Lower leg skin (tissue), 4 donors: ENCODE measurements around the gene TPST1. TPM values are rescaled to one million over a fixed set of nuclear protein-coding genes. Genes with fewer than 3 reads are reported as not detected.
"Not testable (repeated sequence)": the region's sequence is repeated elsewhere in the genome, so short reads cannot be mapped to it uniquely, and the experiment has no call there.

ENCODE experiments used
- DNase-seq, 2 donors: peaks; one replicate each; pipeline ENCODE4 v3.0.0-alpha.2; 2019; ENCODE audit warnings: low spot score in 2 of 2
- H3K4me3 ChIP-seq: fragments of 200-600 bp; sonication (generic); 2 replicates; pipeline ENCODE4 v1.5.1; 2017; ENCODE audit warnings: mild to moderate bottlenecking, low read depth; ENCODE audit not compliant: poor library complexity, severe bottlenecking
- POLR2A ChIP-seq, 2 donors: fragments of 450-650 bp; IDR thresholded peaks; one replicate each; pipeline ENCODE4 v1.6.1; 2016 to 2017; ENCODE audit warnings: antibody characterized with exemption in 2 of 2, mild to moderate bottlenecking in 1 of 2, moderate library complexity in 1 of 2
- WGBS, 2 donors: methylation state at CpG; one replicate each; pipeline ENCODE4 v1.1.5; 2018; 5-methylcytosine and 5-hydroxymethylcytosine counted together
- intact Hi-C: fragments of 100-400 bp; cut with DNase I; formaldehyde crosslinking; loops from one replicate; pipeline ENCODE4 v1.15.0; 2023; ENCODE audit warnings: low total_unique reads
- total RNA-seq, 4 donors: library from RNA; depleted of rRNA; stranded (reverse); fragments of >200 nt; gene quantifications; one replicate each; pipeline ENCODE4 v1.1.0, GENCODE V29; 2016
- TF ChIP-seq, protein P1 (sequence below), 3 donors: fragments of 450-650 bp; IDR thresholded peaks; one replicate each; pipeline ENCODE4 v1.5.1; 2016; ENCODE audit warnings: antibody characterized with exemption in 3 of 3, mild to moderate bottlenecking in 3 of 3, moderate library complexity in 2 of 3

TPST1 gene
- total RNA-seq, 4 donors from 2014 or later, result 10.1 to 12.8 (median 11.2) TPM

DNA sequence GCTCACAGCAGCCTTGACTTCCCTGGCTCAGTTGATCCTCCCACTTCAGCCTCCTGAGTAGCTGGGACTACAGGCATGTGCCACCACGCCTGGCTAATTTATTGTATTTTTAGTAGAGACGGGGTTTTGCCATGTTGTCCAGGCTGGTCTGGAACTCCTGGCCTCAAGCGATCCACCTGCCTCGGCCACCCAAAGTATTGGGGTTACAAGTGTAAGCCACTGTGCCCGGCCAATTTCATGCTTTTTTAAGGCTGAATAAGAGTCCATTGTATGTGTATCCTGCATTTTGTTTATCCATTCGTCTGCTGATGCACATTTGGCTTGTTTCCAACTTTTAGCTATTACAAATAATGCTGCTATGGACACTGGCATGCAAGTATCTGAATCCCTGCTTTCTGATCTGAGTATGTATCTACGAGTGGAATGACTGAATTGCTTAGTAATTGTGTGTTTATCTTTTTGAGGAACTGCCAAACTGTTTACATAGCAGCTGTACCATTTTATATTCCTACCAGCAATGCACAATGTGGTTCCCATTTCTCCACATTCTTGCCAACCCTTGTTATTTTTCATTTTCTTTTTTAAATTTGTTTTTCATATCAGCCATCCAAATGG, 37.3 kb upstream of the TPST1 start:
- 56 to 64% methylated on average over 7 of the region's 7 CpGs for WGBS, 2 donors
- intact Hi-C loops, result no loop called here
- no peak for DNase-seq
- no peak overlapping the region for H3K4me3 ChIP-seq
- TF ChIP-seq, protein P1, sequence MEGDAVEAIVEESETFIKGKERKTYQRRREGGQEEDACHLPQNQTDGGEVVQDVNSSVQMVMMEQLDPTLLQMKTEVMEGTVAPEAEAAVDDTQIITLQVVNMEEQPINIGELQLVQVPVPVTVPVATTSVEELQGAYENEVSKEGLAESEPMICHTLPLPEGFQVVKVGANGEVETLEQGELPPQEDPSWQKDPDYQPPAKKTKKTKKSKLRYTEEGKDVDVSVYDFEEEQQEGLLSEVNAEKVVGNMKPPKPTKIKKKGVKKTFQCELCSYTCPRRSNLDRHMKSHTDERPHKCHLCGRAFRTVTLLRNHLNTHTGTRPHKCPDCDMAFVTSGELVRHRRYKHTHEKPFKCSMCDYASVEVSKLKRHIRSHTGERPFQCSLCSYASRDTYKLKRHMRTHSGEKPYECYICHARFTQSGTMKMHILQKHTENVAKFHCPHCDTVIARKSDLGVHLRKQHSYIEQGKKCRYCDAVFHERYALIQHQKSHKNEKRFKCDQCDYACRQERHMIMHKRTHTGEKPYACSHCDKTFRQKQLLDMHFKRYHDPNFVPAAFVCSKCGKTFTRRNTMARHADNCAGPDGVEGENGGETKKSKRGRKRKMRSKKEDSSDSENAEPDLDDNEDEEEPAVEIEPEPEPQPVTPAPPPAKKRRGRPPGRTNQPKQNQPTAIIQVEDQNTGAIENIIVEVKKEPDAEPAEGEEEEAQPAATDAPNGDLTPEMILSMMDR (IDR thresholded peaks at IDR 0.05), result no peak
- TF ChIP-seq POLR2A (IDR thresholded peaks at IDR 0.05), result no peak

DNA sequence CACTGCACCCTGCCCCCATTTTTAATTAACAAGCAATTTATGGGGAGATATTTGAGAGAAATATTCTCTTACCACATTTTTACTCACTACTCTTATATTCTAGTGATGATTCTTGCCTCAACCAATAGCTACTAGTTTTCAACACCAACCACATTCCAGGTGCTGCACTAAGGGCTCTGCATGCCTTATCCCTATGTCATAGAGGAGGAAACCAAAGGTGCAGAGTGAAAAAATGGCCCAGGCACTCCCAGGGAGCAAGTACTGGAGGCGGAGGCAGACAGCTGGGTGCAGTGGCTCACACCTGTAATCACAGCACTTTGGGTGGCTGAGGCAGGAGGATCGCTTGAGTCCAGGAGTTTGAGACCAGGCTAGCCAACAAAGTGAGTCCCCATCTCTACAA, 35.5 kb upstream of the TPST1 start:
- 90 to 91% methylated on average over 2 of the region's 2 CpGs for WGBS, 2 donors
- TF ChIP-seq, protein P1 (IDR thresholded peaks at IDR 0.05), result no peak
- no peak for TF ChIP-seq POLR2A (IDR thresholded peaks at IDR 0.05)
- intact Hi-C loops, result no loop called here
- no peak overlapping the region for H3K4me3 ChIP-seq
- DNase-seq, result no peak

DNA sequence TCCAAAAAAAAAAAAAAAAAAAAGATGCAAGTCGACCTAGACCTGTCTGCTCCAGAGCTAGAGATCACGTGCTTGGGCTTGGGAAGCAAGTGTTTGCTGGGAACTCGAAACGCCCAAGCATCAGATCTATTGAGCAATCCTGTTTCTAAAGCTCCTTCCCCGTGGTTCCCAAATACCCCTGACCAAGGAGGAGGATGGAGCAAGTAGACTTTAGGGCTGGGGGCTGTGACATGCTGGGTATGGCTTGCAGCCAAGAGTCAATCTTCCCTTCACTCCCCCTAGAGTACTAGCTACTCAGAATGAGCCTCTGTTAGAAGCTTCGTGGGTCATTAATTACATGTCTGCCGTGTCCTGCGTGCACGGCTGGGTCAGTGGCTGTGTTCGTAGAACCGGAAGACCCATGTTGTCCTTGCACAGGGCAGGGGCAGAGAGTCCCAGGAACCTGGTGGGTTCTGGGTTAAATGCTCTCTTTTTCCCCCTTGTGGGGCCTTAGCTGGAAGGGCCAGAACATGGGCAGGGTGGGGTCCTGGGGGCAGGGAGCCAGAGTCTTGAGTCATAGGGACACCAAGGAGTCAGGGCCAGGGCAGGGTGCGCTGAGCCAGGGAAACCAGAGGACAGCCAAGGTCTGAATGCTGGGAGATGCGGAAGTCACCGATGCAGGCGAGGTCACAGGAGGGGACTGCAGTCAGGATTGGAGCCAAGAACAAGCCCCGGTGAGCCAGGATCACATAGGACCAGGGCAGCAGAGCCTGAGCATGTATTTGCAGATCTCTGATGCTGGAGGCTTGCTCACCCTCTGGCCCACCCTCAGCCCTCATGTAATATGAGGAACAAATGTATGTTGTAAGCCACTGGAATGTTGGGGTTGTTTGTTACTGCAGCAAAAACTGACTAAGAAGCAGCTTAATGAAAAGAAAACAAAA, 34.6 kb upstream of the TPST1 start:
- intact Hi-C loops, result no loop called here
- TF ChIP-seq, protein P1 (IDR thresholded peaks at IDR 0.05), result no peak
- TF ChIP-seq POLR2A (IDR thresholded peaks at IDR 0.05), result no peak
- H3K4me3 ChIP-seq, result no peak overlapping the region
- DNase-seq, result peak; percentile 68 to 95
- WGBS, 2 donors, result 50 to 57% methylated on average over 16 of the region's 16 CpGs

DNA sequence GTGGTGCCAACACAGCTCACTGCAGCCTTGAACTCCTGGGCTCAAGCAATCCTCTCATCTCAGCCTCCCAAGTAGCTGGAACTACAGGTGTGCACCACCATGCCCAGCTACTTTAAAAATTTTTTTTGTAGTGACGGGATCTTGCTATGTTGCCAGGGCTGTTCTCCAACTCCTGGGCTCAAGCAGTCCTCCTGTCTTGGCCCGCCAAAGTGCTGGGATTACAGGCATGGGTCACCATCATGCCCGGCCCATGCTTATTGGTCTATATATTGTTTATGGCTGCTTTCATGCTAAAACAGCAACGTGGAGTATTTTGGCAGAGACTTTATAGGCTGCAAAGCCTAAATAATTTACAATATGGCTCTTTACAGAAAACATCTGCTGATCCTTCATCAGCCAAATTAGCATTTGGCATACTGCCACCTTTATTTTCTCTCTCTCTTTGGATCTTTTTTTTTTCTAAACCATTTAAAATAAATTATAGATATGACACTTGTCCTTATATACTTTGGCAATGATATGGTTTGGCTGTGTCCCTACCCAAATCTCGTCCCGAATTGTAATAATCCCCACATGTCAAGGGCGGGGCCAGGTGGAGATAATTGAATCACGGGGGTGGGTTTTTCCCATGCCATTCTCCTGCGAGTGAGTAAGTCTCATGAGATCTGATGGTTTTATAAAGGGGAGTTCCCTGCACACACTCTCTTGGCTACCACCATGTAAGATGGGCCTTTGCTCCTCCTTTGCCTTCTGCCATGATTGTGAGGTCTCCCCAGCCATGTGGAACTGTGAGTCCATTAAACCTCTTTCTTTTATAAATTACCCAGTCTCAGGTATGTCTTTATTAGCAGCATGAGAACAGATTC, 32.4 kb upstream of the TPST1 start:
- WGBS, 2 donors, result 42 to 48% methylated on average over 9 of the region's 9 CpGs
- intact Hi-C loops, H3K4me3 ChIP-seq, DNase-seq: not testable (repeated sequence)

DNA sequence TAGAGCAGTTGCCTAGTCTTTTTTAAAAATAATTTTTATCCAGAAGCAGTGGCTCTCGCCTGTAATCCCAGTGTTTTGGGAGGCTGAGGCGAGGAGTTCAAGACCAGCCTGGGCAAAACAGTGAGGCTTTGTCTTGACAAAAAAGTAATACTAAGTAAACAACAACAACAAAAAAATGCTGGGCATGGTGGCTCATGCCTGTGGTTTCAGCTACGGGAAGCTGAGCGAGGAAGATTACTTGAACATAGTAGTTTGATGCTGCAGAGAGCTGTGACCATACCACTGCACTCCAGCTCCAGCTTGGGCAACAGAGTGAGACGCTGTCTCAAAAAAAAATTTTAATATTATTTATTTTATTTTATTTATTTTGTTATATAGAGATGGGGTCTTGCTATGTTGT, 31.3 kb upstream of the TPST1 start:
- intact Hi-C loops, result no loop called here
- no peak for DNase-seq
- WGBS, 2 donors, result 89 to 90% methylated on average over 5 of the region's 5 CpGs
- TF ChIP-seq, protein P1 (IDR thresholded peaks at IDR 0.05), result no peak
- no peak for TF ChIP-seq POLR2A (IDR thresholded peaks at IDR 0.05)
- no peak overlapping the region for H3K4me3 ChIP-seq

DNA sequence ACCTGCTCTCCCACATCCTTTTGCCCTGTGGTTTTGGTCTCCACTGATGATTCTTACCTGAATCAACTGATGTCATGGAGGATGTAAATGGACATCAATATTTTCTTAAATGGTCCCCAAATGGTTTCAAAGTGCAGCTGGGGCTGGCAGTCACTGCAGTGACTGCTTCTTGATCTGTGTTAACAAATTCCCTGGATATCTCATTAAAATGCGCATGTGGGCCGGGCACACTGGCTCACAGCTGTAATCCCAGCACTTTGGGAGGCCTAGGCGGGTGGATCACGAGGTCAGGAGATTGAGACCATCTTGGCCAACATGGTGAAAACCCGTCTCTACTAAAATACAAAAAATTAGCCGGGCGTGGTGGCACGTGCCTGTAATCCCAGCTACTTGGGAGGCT, 30.1 kb upstream of the TPST1 start:
- WGBS, 2 donors, result 58 to 78% methylated on average over 8 of the region's 8 CpGs
- intact Hi-C loops, H3K4me3 ChIP-seq, DNase-seq: not testable (repeated sequence)
